GM12873 (cell line): ENCODE data around the gene AKAP13.

Experiments
- CTCF ChIP-seq: IDR thresholded peaks from 2 replicates; pipeline ENCODE4 v1.5.1; 2012; ENCODE audit warnings: low read depth, mild to moderate bottlenecking, moderate library complexity, low read length, control low read depth; ENCODE audit not compliant: insufficient read depth; ENCODE audit errors: missing control alignments

The AKAP13 gene

GRCh38 chr15:85532689-85533088 lies 152.3 kb downstream of the AKAP13 start:
- no peak for TF ChIP-seq CTCF

GRCh38 chr15:85534031-85534430 lies 153.6 kb downstream of the AKAP13 start:
- TF ChIP-seq CTCF: no peak

GRCh38 chr15:85536341-85536740 lies 155.9 kb downstream of the AKAP13 start:
- TF ChIP-seq CTCF: no peak

GRCh38 chr15:85539491-85539890 lies 159.1 kb downstream of the AKAP13 start:
- no peak for TF ChIP-seq CTCF

- no peak for TF ChIP-seq CTCF
Measured at GRCh38 chr15:85540085-85540797, 159.8 kb downstream of the AKAP13 start.

- TF ChIP-seq CTCF: no peak
Measured at GRCh38 chr15:85541744-85542143, 161.3 kb downstream of the AKAP13 start.

- TF ChIP-seq CTCF: no peak
Measured at GRCh38 chr15:85542488-85542887, 162.1 kb downstream of the AKAP13 start.
